ENCODE data around the gene SRCAP. TPM values are rescaled to one million over a fixed set of nuclear protein-coding genes. Genes with fewer than 3 reads are reported as not detected.

The SRCAP gene
- polyA plus RNA-seq, 1 experiment, result 3.1 TPM

DNA sequence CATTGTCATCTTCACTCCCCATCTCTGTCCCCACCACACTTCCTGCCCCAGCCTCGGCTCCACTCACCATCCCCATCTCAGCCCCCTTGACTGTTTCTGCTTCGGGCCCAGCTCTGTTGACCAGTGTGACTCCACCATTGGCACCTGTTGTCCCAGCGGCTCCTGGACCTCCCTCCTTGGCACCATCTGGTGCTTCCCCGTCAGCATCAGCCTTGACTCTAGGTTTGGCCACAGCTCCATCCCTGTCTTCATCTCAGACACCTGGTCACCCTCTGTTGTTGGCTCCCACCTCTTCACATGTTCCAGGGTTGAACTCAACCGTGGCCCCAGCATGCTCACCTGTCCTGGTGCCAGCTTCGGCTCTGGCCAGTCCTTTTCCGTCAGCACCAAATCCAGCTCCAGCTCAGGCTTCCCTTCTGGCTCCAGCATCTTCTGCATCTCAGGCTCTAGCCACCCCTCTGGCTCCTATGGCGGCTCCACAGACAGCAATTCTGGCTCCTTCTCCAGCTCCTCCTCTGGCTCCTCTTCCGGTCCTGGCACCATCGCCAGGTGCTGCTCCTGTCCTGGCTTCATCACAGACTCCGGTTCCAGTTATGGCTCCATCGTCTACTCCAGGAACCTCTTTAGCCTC is 24.9 kb downstream of the SRCAP start:
- no peaks in the 10 kb centered on the region for H3K9me3 ChIP-seq (ENCODE audit: control insufficient read depth, insufficient read depth, low read length)
- TF ChIP-seq, protein P1, sequence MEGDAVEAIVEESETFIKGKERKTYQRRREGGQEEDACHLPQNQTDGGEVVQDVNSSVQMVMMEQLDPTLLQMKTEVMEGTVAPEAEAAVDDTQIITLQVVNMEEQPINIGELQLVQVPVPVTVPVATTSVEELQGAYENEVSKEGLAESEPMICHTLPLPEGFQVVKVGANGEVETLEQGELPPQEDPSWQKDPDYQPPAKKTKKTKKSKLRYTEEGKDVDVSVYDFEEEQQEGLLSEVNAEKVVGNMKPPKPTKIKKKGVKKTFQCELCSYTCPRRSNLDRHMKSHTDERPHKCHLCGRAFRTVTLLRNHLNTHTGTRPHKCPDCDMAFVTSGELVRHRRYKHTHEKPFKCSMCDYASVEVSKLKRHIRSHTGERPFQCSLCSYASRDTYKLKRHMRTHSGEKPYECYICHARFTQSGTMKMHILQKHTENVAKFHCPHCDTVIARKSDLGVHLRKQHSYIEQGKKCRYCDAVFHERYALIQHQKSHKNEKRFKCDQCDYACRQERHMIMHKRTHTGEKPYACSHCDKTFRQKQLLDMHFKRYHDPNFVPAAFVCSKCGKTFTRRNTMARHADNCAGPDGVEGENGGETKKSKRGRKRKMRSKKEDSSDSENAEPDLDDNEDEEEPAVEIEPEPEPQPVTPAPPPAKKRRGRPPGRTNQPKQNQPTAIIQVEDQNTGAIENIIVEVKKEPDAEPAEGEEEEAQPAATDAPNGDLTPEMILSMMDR (IDR thresholded peaks at IDR 0.05; ENCODE audit: low read depth, low read length), result no peak
- POLR2A ChIA-PET, result interaction anchor here (0.7 kb wide), 1 partner anchor 224 kb away, joined by 4 read pairs; no protein-coding TSS in a partner anchor
- CTCF ChIA-PET, result interaction anchor here (1.4 kb wide), 1 partner anchor 30 kb away, joined by 4 read pairs; no protein-coding TSS in a partner anchor
- no peak overlapping the region for H3K27ac ChIP-seq (ENCODE audit: low read depth, low read length)
- DNase-seq (ENCODE audit: low read depth, low spot score), result no peak
- no peaks in the 10 kb centered on the region for H3K27me3 ChIP-seq (ENCODE audit: control insufficient read depth, insufficient read depth, low read length)
- no peak overlapping the region for H3K4me3 ChIP-seq (ENCODE audit: low read depth, low read length)

DNA sequence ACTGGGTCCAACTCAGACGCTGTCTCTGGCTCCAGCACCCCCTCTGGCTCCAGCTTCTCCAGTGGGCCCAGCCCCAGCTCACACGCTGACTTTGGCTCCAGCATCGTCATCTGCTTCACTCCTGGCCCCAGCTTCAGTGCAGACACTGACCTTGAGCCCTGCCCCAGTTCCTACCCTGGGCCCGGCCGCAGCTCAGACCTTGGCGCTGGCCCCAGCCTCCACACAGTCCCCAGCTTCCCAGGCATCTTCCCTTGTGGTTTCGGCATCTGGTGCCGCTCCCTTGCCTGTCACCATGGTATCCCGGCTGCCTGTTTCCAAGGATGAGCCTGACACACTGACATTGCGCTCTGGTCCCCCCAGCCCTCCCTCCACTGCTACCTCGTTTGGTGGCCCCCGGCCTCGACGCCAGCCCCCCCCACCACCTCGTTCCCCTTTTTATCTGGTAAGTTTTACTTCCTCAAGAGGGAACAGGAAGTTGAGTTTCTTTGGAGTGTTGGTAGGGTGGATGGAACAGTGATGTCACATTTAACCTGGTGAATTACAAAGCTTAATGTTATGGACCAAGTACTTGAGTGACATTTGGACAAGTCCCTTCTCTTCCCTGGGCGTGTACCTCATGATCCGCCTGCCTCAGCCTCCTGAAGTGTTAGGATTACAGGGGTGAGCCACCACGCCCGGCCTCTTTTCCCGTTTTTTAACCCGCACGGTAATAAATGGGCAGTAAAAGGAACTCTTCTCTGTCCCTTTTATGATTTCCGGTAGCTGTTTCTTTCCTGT is 25.9 kb downstream of the SRCAP start:
- H3K9me3 ChIP-seq (ENCODE audit: control insufficient read depth, insufficient read depth, low read length), result no peaks in the 10 kb centered on the region
- no peak overlapping the region for H3K27ac ChIP-seq (ENCODE audit: low read depth, low read length)
- ChIA-PET CTCF (interaction anchor here (1.4 kb wide), 1 partner anchor 31 kb away, joined by 4 read pairs; no protein-coding TSS in a partner anchor), POLR2A (interaction anchor here (0.7 kb wide), 1 partner anchor 26 kb away, joined by 9 read pairs; the partner anchor contains the start of gene SRCAP)
- TF ChIP-seq, protein P1 (IDR thresholded peaks at IDR 0.05; ENCODE audit: low read depth, low read length), result no peak
- DNase-seq (ENCODE audit: low read depth, low spot score), result no peak
- no peak overlapping the region for H3K4me3 ChIP-seq (ENCODE audit: low read depth, low read length)
- no peaks in the 10 kb centered on the region for H3K27me3 ChIP-seq (ENCODE audit: control insufficient read depth, insufficient read depth, low read length)

DNA sequence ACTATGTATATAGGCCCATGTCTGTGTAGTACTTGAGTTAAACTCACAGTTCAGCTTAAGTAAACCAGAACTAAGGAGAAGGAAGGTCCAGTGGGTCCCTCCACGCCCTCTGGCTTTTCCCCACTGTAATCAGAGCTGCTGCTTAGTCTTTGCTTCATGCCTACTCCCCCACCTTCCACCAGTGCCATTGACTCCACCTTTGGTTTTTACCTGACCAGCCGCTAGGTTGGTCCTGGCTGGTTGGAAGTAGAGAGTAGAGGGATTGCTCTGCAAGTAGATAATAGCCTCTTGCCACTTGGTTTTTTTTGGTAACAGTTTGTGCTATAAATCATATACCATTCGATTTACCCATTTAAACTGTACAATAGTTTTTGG is 26.4 kb downstream of the SRCAP start:
- Histone ChIP-seq H3K9me3 (ENCODE audit: control insufficient read depth, insufficient read depth, low read length) (no peaks in the 10 kb centered on the region), H3K4me3 (ENCODE audit: low read depth, low read length) (no peak overlapping the region), H3K27ac (ENCODE audit: low read depth, low read length) (no peak overlapping the region), H3K27me3 (ENCODE audit: control insufficient read depth, insufficient read depth, low read length) (no peaks in the 10 kb centered on the region)
- ChIA-PET CTCF (interaction anchor here (1.4 kb wide), 1 partner anchor 32 kb away, joined by 4 read pairs; no protein-coding TSS in a partner anchor), POLR2A (interaction anchor here (0.7 kb wide), 1 partner anchor 26 kb away, joined by 9 read pairs; the partner anchor contains the start of gene SRCAP)
- TF ChIP-seq, protein P1 (IDR thresholded peaks at IDR 0.05; ENCODE audit: low read depth, low read length), result no peak
- DNase-seq (ENCODE audit: low read depth, low spot score), result no peak

DNA sequence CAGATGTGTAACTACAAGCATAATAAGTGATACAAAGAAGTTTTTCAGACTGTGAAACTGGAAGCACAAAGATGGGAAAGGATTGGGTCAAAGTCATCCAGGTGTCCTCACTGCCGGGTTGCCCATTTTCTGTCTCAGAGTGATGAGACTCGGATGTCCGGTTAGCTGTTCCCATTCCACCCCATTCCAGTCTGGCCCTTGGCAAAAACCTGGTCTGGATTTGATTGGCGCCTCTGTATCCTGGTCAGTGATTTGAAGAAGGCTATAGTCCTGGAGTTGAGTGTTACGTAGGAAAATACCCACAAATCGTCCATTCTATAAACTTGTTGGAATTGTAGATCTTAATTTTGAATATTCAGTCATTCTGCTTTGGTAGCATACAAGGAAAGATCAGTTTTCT is 29.4 kb downstream of the SRCAP start:
- no peak for DNase-seq (ENCODE audit: low read depth, low spot score)
- TF ChIP-seq, protein P1 (IDR thresholded peaks at IDR 0.05; ENCODE audit: low read depth, low read length), result no peak
- ChIA-PET POLR2A (interaction anchor here (0.6 kb wide), 1 partner anchor 10 kb away, joined by 3 read pairs; no protein-coding TSS in a partner anchor), CTCF (interaction anchor here (1.5 to 1.6 kb wide), 2 partner anchors 15 to 86 kb away, joined by 3 read pairs; no protein-coding TSS in a partner anchor)
- H3K9me3 ChIP-seq (ENCODE audit: control insufficient read depth, insufficient read depth, low read length), result no peaks in the 10 kb centered on the region
- no peak overlapping the region for H3K4me3 ChIP-seq (ENCODE audit: low read depth, low read length)
- no peaks in the 10 kb centered on the region for H3K27me3 ChIP-seq (ENCODE audit: control insufficient read depth, insufficient read depth, low read length)
- H3K27ac ChIP-seq (ENCODE audit: low read depth, low read length), result no peak overlapping the region

All from AG04450 (cell line).